ENCODE measurements around the gene CCKAR.

DNA sequence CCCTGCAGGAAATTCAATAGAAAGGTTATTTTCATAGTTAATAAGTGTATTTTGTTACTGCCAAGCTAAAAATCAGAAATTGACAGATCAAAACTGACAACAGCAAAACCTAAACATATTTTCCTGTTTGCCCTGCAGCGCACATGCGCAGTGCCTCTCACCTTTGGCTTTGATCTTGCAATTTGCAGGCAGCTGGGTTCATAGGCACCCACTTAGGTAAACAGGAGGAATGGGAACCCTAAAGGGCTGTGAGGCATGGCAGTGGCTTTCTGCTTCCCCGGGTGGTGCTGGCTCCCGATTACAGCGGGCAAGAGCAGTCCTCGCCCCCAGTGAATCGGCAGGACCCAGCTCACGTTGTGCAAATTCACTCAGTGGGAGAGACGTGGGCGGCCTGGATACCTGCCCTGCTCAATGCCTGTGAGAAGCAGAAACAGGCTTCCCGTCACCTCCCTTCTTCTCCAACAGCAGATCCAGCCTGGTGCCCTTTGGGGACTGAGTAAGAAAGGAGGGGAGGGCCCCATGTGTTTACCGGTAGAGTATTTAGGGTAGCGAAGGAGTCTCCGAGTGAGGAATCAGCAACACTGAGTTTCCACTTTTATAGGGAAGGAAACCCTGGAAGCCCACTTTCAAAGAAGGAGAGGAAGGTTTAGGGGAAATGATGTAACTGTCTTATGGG lies 25.7 kb downstream of the CCKAR start:
- TF ChIP-seq, protein P1, sequence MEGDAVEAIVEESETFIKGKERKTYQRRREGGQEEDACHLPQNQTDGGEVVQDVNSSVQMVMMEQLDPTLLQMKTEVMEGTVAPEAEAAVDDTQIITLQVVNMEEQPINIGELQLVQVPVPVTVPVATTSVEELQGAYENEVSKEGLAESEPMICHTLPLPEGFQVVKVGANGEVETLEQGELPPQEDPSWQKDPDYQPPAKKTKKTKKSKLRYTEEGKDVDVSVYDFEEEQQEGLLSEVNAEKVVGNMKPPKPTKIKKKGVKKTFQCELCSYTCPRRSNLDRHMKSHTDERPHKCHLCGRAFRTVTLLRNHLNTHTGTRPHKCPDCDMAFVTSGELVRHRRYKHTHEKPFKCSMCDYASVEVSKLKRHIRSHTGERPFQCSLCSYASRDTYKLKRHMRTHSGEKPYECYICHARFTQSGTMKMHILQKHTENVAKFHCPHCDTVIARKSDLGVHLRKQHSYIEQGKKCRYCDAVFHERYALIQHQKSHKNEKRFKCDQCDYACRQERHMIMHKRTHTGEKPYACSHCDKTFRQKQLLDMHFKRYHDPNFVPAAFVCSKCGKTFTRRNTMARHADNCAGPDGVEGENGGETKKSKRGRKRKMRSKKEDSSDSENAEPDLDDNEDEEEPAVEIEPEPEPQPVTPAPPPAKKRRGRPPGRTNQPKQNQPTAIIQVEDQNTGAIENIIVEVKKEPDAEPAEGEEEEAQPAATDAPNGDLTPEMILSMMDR (IDR thresholded peaks at IDR 0.05; ENCODE audit: borderline replicate concordance, extremely low read depth, low read length, poor library complexity, severe bottlenecking) = no peak
- no peak for TF ChIP-seq EZH2 (IDR thresholded peaks at IDR 0.05; ENCODE audit: borderline replicate concordance, low read depth, low read length, severe bottlenecking)
